Ascending aorta (tissue), 2 donors: Measurements from ENCODE around the gene RASA3. TPM values are rescaled to one million over a fixed set of nuclear protein-coding genes. Genes with fewer than 3 reads are reported as not detected.

ENCODE experiments used
- DNase-seq, 2 donors: peaks; one replicate each; pipeline ENCODE4 v3.0.0-alpha.2; 2019; ENCODE audit warnings: low spot score in 2 of 2
- H3K27ac ChIP-seq, 2 donors: fragments of 200-600 bp; sonication (generic); one replicate each; pipeline ENCODE4 v1.5.1; 2016 to 2017; ENCODE audit warnings: mild to moderate bottlenecking in 1 of 2
- H3K27me3 ChIP-seq: fragments of 200-600 bp; sonication (generic); one replicate; pipeline ENCODE4 v1.5.1; 2017
- H3K36me3 ChIP-seq, 2 donors: fragments of 200-600 bp; sonication (generic); one replicate each; pipeline ENCODE4 v1.5.1; 2016
- H3K4me1 ChIP-seq, 2 donors: fragments of 200-600 bp; sonication (generic); one replicate each; pipeline ENCODE4 v1.5.1; 2016 to 2017; ENCODE audit warnings: mild to moderate bottlenecking in 1 of 2
- H3K4me3 ChIP-seq, 2 donors: fragments of 200-600 bp; sonication (generic); one replicate each; pipeline ENCODE4 v1.5.1; 2016 to 2017; ENCODE audit warnings: mild to moderate bottlenecking in 1 of 2
- H3K9me3 ChIP-seq, 2 donors: fragments of 200-600 bp; sonication (generic); one replicate each; pipeline ENCODE4 v1.5.1; 2016
- CTCF ChIP-seq, 3 experiments: fragments of 200-600 bp in 2 of 3; fragments of 450-650 bp in 1 of 3; sonication (generic) in 2 of 3; IDR thresholded peaks; one replicate each; pipeline ENCODE4 v1.5.1; 2016 to 2019; ENCODE audit warnings: antibody characterized with exemption in 3 of 3, mild to moderate bottlenecking in 1 of 3, moderate library complexity in 1 of 3
- intact Hi-C: fragments of 100-400 bp; cut with DNase I; formaldehyde crosslinking; loops from one replicate; pipeline ENCODE4 v1.15.1; 2023
- total RNA-seq: library from RNA; depleted of rRNA; stranded (reverse); fragments of >200 nt; gene quantifications from one replicate; pipeline ENCODE4 v1.1.0, GENCODE V29; 2016

RASA3 gene
- total RNA-seq, 1 donor from 2014 or later, result 30.7 TPM

- H3K9me3 ChIP-seq, result no peaks in the 10 kb centered on the region
- H3K36me3 ChIP-seq, result peaks cover 79 to 82% of the 10 kb centered on the region in 2 donors
- TF ChIP-seq CTCF (IDR thresholded peaks at IDR 0.05), result no peak
- DNase-seq, result no peak
- no peaks in the 10 kb centered on the region for H3K4me1 ChIP-seq
- intact Hi-C loops, result no loop called here
- no peak overlapping the region for H3K4me3 ChIP-seq
- H3K27me3 ChIP-seq, result no peaks in the 10 kb centered on the region
- H3K27ac ChIP-seq, result no peak overlapping the region
Observed at GRCh38 chr13:114015969-114016295, 116.5 kb downstream of the RASA3 start.

DNA sequence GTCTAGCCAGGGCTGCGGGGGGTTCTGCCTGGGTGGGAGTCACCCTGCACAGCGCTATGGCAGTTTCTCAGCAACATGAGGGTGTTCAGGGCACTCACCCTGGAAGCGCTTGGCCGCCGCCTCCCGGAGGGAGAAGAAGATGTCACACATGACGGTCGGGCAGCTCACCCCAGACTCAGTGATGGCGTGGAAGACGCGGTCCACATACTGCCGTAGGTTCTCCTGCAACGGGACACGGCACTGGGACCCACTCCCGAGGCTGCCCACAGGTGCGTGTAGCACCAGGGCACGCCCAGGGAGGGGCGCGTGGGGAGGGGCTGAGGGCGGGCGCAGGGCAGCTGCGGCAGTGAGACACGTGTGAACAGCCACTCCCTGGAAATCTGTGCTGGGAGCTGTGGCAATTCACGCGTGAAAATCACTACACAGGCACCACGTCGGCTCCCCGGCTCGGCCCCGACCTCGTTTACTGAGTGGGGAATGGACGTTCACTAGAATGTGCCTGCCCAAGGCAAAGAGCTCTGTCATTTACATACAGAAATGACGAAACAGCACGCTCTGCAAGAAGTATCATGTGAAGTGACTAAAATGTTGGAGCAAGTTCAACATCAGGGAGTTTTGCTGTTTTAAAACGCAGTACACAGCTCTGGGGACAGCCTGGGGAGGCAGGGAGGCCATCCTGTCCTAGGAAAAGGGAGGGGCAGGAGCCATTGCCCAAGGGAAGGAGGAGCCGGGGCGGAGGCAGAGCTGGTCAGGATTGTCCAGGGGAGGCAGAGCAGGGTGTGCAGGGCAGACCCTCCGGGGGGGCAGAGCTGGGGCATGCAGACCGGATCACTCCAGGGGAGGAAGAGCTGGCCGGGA, 117.1 kb downstream of the RASA3 start:
- DNase-seq, result no peak
- peak overlapping the region in 1 of 2 donors; percentile 41 for H3K27ac ChIP-seq
- H3K36me3 ChIP-seq, result peaks cover 78 to 80% of the 10 kb centered on the region in 2 donors

DNA sequence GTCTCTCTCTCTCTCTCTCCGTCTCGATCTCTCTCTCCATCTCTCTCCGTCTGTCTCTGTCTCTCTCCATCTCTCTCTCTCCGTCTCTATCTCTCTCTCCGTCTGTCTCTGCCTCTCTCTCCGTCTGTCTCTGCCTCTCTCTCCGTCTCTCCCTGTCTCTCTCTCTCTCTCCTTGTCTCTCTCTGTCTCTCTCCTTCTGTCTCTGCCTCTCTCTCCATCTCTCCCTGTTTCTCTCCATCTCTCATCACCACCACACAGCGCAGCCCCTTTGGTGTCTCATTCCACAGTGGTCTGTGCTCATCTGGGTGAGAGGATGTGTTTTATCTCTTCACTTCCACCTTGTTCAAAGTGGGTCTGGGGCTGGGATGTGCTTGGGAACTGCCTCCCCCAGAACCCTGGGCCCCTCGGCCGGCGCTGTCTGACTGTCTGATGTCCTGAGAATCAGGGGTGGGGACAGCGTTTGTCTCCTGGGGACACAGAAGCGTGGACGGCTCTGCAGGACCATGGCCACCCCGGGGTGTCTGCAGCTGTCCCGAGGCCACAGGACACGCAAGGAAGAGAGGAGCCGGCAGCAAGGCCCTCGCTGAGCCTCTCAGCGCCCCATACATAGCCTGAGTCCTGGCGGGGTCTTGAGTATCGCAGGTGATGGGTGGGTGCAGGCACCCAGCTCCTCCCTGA, 118.3 kb downstream of the RASA3 start:
- TF ChIP-seq CTCF (IDR thresholded peaks at IDR 0.05), result no peak
- intact Hi-C loops, result no loop called here
- H3K36me3 ChIP-seq, result peaks cover 83 to 85% of the 10 kb centered on the region in 2 donors
- H3K27me3 ChIP-seq, result no peaks in the 10 kb centered on the region
- H3K9me3 ChIP-seq, result no peaks in the 10 kb centered on the region
- no peak overlapping the region for H3K27ac ChIP-seq
- DNase-seq, result no peak
- no peaks in the 10 kb centered on the region for H3K4me1 ChIP-seq
- H3K4me3 ChIP-seq, result no peak overlapping the region

More for the DNA sequence above, 117.1 kb downstream of the RASA3 start:
- H3K4me1 ChIP-seq, result no peaks in the 10 kb centered on the region
- intact Hi-C loops, result no loop called here
- no peaks in the 10 kb centered on the region for H3K27me3 ChIP-seq
- H3K4me3 ChIP-seq, result no peak overlapping the region
- no peaks in the 10 kb centered on the region for H3K9me3 ChIP-seq
- no peak for TF ChIP-seq CTCF (IDR thresholded peaks at IDR 0.05)

- Histone ChIP-seq H3K36me3 (peaks cover 79 to 81% of the 10 kb centered on the region in 2 donors), H3K4me1 (no peaks in the 10 kb centered on the region), H3K27ac (no peak overlapping the region), H3K4me3 (no peak overlapping the region), H3K27me3 (no peaks in the 10 kb centered on the region), H3K9me3 (no peaks in the 10 kb centered on the region)
- DNase-seq, result no peak
- intact Hi-C loops, result no loop called here
- no peak for TF ChIP-seq CTCF (IDR thresholded peaks at IDR 0.05)
Observed at GRCh38 chr13:114013336-114013735, 119.1 kb downstream of the RASA3 start.

- Histone ChIP-seq H3K27me3 (no peaks in the 10 kb centered on the region), H3K36me3 (peaks cover 75 to 77% of the 10 kb centered on the region in 2 donors), H3K4me3 (no peak overlapping the region), H3K4me1 (no peaks in the 10 kb centered on the region), H3K9me3 (no peaks in the 10 kb centered on the region), H3K27ac (no peak overlapping the region)
- no peak for TF ChIP-seq CTCF (IDR thresholded peaks at IDR 0.05)
- DNase-seq, result no peak
- intact Hi-C loops, result no loop called here
Observed at GRCh38 chr13:114012921-114013320, 119.5 kb downstream of the RASA3 start.
